NCI-H2227 (cell line): ENCODE results near the gene MFAP2.

Experiments used
- DNase-seq: peaks from one replicate; lab custom pipeline; 2025; ENCODE audit not compliant: unreplicated experiment; lab: John Stamatoyannopoulos, UW

The MFAP2 gene

GRCh38 chr1:17008208-17008855, 27.9 kb upstream of the MFAP2 start:
- DNase-seq = no peak

DNA sequence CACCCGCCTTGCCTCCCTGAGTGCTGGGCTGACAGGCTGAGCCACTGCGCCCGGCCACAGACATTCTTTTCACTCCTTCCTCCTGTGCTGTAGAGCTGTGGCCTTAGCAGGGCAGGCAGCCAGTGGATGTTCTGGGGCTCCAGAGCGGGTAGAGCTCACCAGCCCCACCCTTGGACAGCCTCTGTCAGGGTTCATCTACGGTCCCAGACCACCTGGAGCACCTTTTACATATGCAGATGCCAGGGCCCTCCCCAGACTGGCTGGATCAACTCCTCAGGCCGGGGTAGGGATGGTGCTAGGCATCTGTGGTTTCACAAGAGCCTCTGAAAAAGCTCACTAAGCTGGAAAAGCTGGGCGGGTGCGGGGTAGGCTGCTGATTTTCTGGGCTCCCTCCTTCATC, 26.7 kb upstream of the MFAP2 start:
- no peak for DNase-seq

- DNase-seq = no peak
Observed at GRCh38 chr1:17005365-17005740, 24.9 kb upstream of the MFAP2 start.

DNA sequence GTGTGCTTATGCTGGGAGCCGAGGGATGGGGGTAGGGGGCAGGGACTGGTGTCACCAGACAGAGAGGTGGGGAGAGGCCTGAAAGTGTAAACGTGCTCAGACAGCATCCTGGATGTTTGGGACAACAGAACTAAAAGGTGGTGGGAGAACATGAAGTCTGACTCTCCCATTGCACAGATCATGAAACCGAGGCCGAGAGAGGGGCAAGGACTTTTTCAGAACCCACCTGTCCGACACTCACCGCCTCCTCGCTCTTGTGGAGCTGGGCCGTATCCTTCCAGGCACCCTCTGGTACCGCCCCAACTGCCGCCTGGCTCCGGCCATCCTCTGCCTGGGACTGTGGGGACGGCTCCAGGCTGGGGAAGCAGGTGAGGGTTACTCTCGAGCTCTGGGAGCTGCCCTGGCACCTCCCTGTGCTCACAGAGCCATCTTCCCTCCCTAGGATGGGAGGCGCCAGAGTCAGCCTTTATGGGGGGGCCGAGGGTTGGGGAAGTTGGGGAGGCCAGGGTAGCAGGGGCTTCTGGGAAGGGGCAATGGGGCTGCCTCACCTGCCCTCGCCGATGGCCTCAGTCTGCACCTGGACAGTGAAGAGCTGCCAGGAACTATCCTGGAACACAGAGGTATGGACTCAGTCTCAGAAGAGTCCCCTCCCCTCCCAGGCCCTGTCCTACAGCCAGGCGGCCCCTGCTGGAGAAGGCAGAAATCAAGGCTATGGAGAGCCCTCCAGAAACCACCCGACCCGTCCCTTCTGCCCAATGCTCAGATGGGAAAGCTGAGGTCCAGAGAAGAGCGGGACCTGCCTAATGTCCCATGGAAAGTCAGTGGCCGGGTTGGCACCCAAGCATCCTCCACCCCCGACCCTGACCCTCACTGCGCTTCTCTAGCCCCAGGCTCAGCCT, 24.3 kb upstream of the MFAP2 start:
- DNase-seq = no peak

DNA sequence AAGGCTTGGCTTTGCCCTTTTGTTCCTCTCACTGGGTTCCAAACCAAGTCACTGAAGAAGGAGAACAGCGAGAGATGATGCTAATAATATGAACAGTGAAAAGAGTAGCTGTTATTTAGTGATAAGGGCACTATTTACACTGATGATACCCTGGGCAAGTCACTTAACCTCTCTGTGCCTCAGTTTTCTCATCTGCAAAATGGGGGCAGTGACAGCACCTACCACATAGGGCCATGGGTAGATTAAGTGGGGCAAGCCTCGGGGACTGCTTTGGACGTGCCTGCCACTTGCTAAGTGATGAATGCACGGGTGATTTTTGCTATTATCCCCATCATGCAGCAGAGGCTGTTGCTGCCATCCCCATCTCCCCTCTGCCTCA, 22.1 kb upstream of the MFAP2 start:
- no peak for DNase-seq

DNA sequence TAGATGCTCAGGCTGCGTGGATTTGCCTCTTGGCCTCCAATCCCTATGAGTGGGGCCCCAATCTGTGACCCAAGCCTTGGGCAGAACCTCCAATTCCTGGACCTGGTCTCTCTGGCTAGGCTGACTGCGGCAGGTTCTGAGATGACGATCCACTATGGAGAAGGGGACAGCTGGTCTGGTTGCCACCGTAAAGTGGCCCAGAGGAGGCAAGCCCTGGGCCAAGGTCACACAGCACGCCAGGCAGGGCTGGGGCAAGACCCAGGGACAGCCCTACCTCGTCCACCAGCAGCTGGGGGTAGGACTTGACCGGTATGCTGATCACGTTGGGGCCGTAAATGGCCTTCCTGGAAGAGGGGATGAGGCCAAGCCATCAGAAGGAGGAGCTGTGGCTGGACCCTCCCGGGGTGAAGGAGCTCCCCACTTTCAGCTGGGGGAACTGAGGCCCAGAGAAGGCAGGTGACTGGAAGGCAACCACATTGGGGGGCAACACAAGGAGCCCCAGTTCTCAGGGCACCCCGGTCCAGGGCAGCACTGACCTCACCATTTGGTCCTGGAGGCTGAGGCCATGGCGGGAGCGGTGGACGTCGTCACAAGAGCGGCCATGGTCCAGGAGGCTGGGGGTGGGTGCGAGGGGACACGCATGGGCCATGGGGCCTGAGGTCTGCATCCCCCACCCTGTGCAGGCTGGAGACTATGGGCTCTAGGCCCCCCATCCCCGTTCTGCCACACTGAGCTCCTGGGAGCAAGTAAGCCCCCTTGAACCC, 21.5 kb upstream of the MFAP2 start:
- DNase-seq = no peak

GRCh38 chr1:16999863-17000262, 19.4 kb upstream of the MFAP2 start:
- no peak for DNase-seq

DNA sequence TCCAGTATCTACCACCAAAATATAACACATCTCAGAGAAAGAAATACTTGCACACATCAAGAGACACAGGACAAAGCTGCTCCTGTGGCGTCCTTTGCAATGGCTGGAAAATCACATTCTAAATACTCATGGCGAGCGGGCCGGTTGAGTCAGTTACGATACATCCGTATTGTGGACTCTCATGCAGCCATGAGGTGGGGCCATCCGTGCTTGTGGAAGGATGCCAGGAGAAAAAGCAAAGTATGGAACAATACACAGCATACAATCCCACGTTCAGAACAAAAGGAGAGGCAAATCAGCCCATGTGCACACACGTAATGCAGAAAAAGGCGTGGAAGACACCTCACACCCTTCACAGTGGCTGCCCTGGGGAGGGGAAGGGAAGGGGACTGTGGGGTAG, 18.2 kb upstream of the MFAP2 start:
- DNase-seq = no peak

DNA sequence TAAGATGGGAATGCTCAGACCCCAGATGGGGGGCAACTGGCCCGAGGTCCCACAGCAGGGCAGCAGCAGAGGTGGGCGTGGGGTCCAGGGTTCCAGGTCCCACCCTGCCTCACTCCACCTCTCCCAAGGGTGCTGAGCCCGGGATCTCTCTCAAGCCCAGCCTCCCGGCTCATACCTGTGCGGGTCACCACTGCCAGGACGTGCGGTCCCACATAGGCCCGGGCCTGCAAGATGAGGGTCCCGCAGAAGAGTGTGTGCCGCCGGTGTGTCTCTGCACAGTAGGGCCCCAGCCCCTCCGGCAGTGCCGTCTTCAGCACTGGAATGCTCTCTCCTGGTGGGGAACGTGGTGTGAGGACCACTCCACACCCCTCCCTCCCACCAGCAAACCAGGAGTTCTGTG, 16.4 kb upstream of the MFAP2 start:
- DNase-seq = no peak

DNA sequence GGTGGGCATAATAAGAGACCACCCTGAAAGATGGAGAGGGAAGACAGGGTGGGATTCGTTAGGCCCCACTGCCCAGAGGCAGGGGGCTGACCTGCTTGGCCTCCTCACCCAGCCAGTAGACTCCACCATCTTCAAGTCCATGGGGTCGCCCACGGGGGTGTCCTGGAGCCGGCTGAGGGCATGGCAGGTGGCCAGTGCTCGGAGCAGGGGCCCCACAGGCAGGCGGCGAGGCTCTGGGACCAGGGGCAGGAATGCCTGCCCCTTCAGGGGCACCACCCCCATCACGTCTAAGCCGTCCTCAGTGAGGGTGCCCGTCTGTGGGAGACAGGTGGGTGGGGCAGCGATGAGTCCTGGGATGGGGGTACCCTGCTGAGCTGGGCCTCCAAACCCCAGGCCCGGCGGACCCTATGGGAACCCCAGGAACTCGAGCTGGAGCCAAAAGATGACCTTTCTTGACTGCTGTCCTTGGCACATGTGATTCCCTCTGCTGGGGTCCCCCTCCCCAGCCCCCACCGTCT, 13.2 kb upstream of the MFAP2 start:
- DNase-seq = no peak

DNA sequence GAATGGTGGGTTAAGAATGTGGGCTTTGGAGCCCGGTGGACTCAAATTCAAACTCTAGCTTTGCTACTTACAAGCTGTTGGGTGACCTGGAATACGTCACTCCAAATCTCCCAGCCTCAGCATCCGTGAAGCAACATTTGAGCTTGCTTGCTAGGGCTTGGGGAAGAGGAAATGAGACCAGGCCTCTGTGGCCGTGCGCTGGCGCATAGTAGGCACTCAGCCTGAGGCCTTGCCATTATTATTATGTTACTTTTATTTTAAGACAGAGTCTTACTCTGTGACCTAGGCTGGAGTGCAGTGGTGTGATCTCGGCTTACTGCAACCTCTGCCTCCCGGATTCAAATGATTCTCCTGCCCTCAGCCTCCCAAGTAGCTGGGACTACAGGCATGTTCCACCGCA, 12.3 kb upstream of the MFAP2 start:
- DNase-seq = no peak

DNA sequence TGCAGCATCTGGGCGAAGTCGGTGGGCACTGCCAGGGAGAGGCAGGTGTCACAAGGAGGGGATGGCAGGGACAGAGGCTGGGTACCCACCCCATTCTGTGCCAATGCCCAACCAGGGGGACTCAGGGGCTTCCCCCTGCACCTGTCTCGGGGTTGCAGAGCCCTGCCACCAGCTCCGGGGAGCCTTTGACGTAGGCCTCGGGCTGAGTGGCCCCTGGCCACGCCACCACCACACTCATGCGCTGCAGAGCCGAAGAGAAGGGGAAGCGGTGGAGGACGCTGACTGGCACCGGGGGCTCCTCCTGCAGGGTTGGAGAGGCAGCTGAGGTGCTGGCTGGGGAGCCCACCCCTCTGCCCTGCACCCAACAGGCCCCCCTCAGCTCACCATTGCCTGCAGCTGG, 11.7 kb upstream of the MFAP2 start:
- DNase-seq = no peak

DNA sequence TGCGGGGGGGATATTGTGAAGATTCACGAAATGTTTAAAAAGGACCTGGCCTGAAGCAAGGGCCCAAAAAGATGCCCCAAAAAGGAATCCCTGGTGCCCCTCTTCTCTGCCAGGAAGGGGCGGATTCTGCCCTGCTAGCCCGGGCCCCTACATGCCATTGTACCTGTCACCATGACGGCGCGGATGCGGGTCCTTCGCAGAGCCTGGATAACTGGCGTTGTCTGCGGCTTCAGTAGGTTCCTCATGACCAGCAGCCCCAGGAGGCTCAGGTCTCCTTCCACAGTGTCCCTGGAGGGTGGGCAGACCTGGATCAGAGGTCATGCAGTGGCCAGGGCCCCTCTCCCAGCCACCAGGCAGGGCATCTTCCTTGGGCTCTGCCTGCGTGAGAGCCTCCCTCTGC, 11.2 kb upstream of the MFAP2 start:
- DNase-seq = no peak

GRCh38 chr1:16989676-16990391, 9.4 kb upstream of the MFAP2 start:
- no peak for DNase-seq

DNA sequence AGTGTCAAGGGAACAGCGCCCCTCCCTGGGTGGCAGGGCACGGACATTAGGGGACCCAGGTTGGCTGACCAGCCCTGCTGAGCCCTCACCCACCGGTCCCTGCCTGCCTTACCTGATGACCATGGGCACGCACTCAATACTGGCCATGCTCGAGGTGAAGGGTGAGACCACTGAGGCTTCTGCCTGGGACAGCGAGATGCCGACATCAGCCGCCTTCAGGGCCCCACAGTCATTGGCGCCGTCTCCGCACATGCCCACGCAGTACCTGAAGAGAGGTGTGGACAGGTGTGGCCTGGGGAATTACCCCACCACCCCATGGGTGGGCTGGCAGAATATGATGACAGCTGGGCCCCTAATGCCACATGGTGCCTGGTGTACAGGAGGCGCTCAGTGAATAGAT, 7.8 kb upstream of the MFAP2 start:
- DNase-seq = no peak

GRCh38 chr1:16986962-16987361, 6.5 kb upstream of the MFAP2 start:
- no peak for DNase-seq

- no peak for DNase-seq
Observed at GRCh38 chr1:16986560-16986959, 6.1 kb upstream of the MFAP2 start.

GRCh38 chr1:16986113-16986512, 5.7 kb upstream of the MFAP2 start:
- no peak for DNase-seq

GRCh38 chr1:16984717-16985116, 4.3 kb upstream of the MFAP2 start:
- DNase-seq = no peak

- no peak for DNase-seq
Observed at GRCh38 chr1:16983649-16984048, 3.2 kb upstream of the MFAP2 start.

DNA sequence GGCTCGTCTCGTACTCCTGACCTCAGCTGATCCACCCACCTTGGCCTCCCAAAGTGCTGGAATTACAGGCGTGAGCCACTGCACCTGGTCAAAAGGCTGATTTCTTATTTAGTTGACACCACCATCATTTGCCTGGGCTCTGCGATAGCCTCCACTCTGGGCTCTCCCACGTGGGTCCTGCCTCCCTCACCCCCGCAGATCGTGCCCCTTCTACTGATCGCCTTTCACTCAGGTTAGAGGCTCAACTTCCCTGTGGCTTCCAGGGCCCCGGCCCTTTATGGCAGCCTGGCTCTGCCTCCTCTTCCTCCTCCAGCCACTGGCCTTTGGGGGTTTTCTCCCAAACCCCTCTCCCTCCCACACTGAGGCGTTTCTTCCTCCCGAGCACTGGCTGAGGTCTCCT, 2.5 kb upstream of the MFAP2 start:
- no peak for DNase-seq
